GM19351 (cell line): ENCODE measurements around the gene SPTLC3.

Experiments used
- ATAC-seq: cut with Tn5 transposase; IDR thresholded peaks from one replicate; pipeline ENCODE4 v1.9.1; 2021; ENCODE audit warnings: mild to moderate bottlenecking, moderate library complexity; ENCODE audit not compliant: unreplicated experiment

The SPTLC3 gene

GRCh38 chr20:13089950-13090469 lies 81.2 kb downstream of the SPTLC3 start:
- ATAC-seq, result no peak

GRCh38 chr20:13092111-13092510 lies 83.3 kb downstream of the SPTLC3 start:
- no peak for ATAC-seq

GRCh38 chr20:13094976-13095375 lies 86.2 kb downstream of the SPTLC3 start:
- no peak for ATAC-seq

- no peak for ATAC-seq
These were observed 90.1 kb downstream of the SPTLC3 start for GRCh38 chr20:13098720-13099355.

- no peak for ATAC-seq
These were observed 90.9 kb downstream of the SPTLC3 start for GRCh38 chr20:13099676-13100075.

- no peak for ATAC-seq
These were observed 92.5 kb downstream of the SPTLC3 start for GRCh38 chr20:13101276-13101675.

GRCh38 chr20:13101706-13102105 lies 92.9 kb downstream of the SPTLC3 start:
- no peak for ATAC-seq

GRCh38 chr20:13102237-13102636 lies 93.5 kb downstream of the SPTLC3 start:
- ATAC-seq, result no peak

GRCh38 chr20:13102694-13103093 lies 93.9 kb downstream of the SPTLC3 start:
- no peak for ATAC-seq

- ATAC-seq, result no peak
These were observed 96.3 kb downstream of the SPTLC3 start for GRCh38 chr20:13105039-13105438.

GRCh38 chr20:13105864-13106457 lies 97.2 kb downstream of the SPTLC3 start:
- ATAC-seq, result no peak

- no peak for ATAC-seq
These were observed 100.9 kb downstream of the SPTLC3 start for GRCh38 chr20:13109658-13110057.

GRCh38 chr20:13110796-13111195 lies 102.0 kb downstream of the SPTLC3 start:
- ATAC-seq, result no peak

GRCh38 chr20:13111249-13111911 lies 102.6 kb downstream of the SPTLC3 start:
- ATAC-seq, result no peak

GRCh38 chr20:13113731-13114130 lies 105.0 kb downstream of the SPTLC3 start:
- ATAC-seq, result no peak

- no peak for ATAC-seq
These were observed 108.4 kb downstream of the SPTLC3 start for GRCh38 chr20:13117200-13117599.

- ATAC-seq, result no peak
These were observed 109.9 kb downstream of the SPTLC3 start for GRCh38 chr20:13118676-13119075.

- ATAC-seq, result peak; percentile 68
These were observed 110.8 kb downstream of the SPTLC3 start for GRCh38 chr20:13119583-13119982.

GRCh38 chr20:13120471-13120870 lies 111.7 kb downstream of the SPTLC3 start:
- no peak for ATAC-seq

GRCh38 chr20:13121840-13122515 lies 113.2 kb downstream of the SPTLC3 start:
- ATAC-seq, result peak; percentile 71

GRCh38 chr20:13125486-13125885 lies 116.7 kb downstream of the SPTLC3 start:
- no peak for ATAC-seq

- ATAC-seq, result no peak
These were observed 119.4 kb downstream of the SPTLC3 start for GRCh38 chr20:13128173-13128572.
